ENCODE data around the gene GPR18.

Gene GPR18, protein sequence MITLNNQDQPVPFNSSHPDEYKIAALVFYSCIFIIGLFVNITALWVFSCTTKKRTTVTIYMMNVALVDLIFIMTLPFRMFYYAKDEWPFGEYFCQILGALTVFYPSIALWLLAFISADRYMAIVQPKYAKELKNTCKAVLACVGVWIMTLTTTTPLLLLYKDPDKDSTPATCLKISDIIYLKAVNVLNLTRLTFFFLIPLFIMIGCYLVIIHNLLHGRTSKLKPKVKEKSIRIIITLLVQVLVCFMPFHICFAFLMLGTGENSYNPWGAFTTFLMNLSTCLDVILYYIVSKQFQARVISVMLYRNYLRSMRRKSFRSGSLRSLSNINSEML

GRCh38 chr13:99258210-99258860 lies at the start of gene GPR18:
TSS of gene GPR18 (minus strand) at chr13:99258379. CDS start at chr13:99255872, 2,507 bp downstream.
- DNase-seq = no peak

DNA sequence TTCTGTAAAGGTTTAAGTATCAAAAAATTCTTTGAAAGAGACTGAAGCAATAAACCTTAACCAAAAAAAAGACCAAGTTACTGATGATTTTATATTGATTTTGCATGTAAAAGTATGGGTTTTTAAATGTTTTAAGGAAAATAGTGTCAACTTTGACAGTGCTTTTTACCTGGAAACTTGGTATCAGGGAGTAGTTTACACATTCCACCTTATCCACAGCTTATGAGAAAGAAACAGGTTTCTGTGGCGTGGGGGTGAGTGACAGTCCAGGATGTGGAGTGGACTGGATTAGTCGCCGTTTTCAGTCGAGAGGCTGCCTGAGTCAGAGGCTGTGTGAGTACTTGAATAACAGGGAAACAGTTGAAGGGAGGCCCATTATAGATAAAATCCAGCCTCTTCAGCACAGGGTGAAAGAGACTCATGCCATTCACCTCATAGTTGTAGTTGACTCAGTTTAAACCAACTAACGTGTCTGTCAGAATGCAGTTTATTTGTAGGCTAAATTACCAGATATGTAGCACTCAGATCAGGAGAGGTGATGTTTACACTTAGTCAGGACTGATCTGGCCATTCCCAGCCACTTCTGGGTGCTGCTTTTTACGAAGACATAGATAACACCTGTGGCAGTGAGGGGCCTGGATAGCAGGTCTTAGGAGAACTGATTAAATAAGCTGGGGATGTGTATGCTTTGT lies 49.6 kb upstream of the GPR18 start:
- DNase-seq = no peak

GRCh38 chr13:99307247-99307646 lies 49.1 kb upstream of the GPR18 start, which contains the start of gene GPR183:
TSS of gene GPR183 (minus strand) at chr13:99307399. CDS start at chr13:99296145, 11,254 bp downstream.
- DNase-seq = no peak

DNA sequence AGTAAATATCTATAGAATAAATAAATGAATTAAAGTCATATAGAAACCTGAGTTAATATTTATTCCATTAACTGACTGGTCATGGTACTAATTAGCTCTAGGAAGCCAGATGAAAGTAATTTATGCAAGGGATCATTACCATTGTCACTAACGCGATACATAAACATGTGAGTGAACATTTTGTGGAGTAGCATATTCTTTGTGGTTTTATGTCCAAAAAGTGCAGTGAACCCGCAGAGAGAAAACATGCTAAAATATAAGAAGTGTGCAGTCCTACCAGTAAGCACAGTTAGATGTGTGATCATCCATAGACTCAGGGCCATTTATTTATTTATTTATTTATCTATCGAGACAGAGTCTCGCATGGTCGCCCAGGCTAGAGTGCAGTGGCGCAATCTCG lies 47.4 kb upstream of the GPR18 start:
- no peak for DNase-seq

DNA sequence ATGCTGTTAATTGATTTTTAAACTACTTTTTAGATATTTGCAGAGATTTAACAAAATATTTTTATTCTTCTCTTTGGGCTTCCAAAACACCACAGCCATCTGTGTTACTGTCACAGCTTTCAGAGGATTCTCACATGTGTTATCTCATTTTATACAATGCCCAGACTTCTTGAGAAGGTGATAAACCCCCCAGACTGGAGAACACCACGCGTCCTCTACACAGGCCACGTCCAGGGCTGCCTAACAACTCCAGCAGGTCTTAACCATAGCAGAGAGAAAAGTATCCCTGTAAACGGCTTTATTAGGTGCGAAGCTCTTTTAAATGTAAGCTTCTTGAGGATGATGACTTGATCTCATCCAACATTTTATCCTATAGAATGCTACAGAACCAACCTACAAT lies 47.0 kb upstream of the GPR18 start:
- DNase-seq = no peak

- no peak for DNase-seq
Measured at GRCh38 chr13:99304541-99304940, 46.4 kb upstream of the GPR18 start.

DNA sequence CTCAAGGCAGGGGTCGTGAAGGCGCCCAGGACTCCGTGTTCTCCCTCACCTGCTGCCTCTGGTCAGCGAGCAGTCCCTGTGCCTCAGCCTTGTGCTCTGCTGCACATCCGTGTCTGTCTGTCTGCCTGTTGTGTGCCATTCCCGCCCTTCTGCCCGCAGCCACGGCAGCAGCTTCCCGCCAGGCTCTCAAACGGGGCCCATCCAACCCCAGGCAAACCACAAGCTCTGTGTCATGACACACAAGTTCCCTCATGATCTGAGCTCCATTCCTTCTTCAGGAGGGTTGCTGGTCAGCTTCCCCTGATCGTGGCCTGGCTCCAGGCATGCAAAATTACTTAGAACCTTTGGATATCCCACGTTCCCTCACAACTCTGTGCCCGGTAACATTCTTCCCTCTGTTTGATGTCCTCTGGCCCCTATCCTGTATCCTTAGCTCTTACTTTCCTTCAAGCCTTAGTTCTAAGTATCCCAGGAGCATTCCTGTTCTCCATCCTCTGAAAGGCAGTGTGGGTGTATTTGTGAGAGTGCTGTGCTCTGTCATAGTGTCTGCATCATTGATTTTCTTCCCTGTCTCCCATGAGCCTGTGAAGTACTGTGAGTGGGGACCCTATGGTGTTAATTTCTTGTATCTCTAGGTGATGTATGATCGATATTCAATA lies 45.8 kb upstream of the GPR18 start:
- no peak for DNase-seq

DNA sequence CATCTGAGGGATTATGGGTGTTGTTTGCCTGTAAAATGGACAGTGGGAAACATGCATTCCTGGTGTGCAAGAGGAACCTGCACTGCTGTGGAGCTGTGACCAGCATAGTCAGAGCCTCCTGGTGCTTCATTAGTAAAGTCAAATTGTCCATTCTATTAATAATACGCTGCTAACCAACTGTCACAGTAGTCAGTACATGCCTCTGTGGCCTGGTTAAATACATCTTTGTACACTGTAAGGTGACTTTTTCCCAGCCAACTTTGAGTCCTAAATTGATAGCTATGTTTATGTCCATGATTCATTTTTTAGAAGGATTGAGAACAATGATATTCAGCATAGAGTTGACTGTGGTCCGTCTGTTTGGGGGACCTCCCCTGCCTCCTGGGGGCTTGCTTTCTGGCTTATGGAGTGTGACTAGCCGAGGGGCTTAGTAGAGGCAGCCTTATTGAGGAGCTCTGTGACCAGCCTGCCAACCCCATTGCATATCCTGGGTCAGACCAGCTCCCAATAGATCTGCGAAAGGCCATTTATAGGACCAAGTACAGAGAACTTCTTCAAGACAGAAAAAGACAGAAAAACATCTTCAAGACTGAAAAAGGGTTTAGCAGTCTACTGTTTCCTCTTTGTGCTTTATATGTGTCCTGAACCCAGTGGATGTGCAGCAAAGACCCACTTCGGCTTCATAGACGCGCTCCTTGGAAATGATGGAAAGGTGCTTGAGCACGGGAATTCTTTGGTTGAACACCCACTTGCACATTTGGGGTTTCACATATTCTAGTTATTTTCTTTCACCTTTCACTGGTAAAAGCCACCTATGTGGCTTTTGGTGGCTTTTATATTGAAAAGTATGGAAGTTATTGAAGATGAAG lies 44.7 kb upstream of the GPR18 start:
- DNase-seq = no peak

DNA sequence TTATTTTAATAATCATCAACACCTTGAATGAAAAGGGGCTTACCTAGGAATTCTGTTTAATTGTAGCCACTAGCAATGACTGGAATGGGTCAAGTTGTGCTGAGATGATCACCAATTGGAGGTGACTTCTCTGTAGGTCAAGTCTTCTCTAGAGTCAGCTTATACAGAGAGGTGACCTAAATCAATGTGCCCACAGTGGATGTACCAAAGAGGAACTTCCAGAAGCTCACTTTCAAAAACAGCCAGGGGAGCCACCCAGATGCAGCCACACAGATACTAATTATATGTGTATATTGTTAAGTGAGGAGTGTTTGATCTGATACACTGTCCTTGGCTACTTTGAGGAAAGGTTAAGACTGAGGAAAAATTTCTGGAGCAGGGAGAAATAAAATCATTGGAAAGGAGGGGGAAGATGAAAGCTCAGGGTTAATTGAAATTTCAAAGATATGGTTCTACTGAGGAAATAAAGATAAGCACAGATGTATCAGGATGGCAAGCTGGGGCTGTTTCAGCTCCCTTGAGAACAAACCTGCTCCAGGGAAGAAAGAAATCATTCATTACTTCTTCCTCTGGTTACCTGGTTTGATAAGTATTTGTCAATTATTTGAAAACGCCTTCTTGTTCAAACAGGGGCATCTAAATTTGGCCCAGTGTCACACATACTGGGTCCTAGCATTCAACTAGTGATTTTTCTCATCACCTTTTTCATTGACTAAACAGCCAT lies 43.9 kb upstream of the GPR18 start:
- no peak for DNase-seq

- DNase-seq = no peak
Measured at GRCh38 chr13:99301056-99301838, 43.1 kb upstream of the GPR18 start.

- DNase-seq = no peak
Measured at GRCh38 chr13:99299920-99300341, 41.8 kb upstream of the GPR18 start.

- no peak for DNase-seq
Measured at GRCh38 chr13:99299256-99299919, 41.2 kb upstream of the GPR18 start.

DNA sequence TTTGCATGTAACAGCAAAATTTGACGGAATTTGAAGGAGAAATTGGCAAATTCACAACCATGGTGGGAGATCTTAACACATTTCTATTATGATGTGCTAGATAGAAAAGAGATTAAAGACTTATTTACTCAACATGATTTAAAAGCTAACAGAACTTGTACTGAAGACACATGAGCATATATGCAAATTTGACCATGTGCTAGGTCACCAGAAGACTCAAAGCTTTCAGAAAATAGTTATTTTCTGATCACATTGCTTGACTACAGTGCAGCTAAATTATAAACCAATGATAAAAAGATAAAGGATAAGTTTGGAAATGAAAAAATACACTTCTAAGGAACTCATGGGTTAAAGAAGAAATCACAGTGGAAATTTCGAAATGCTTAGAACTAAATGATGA lies 39.9 kb upstream of the GPR18 start:
- DNase-seq = no peak

DNA sequence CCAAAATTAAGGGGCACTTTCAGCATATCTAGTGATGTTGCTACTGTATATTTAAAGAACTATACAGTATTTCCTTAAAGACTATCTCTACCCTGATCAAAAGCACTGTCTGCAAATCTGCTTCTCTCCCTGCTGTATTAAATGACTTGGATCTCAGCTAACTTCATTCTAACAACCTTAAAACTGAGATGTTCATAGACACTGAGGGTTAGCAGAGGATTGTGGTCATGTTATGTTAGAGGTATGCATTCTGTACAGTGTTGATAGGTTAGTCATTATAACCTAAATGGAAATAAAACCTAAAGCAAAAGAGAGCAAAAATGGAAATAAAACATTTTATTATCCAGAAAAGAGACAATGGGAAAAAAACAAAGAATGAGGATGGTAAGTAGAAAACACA lies 39.2 kb upstream of the GPR18 start:
- no peak for DNase-seq

GRCh38 chr13:99296398-99296797 lies 38.2 kb upstream of the GPR18 start:
- DNase-seq = no peak

DNA sequence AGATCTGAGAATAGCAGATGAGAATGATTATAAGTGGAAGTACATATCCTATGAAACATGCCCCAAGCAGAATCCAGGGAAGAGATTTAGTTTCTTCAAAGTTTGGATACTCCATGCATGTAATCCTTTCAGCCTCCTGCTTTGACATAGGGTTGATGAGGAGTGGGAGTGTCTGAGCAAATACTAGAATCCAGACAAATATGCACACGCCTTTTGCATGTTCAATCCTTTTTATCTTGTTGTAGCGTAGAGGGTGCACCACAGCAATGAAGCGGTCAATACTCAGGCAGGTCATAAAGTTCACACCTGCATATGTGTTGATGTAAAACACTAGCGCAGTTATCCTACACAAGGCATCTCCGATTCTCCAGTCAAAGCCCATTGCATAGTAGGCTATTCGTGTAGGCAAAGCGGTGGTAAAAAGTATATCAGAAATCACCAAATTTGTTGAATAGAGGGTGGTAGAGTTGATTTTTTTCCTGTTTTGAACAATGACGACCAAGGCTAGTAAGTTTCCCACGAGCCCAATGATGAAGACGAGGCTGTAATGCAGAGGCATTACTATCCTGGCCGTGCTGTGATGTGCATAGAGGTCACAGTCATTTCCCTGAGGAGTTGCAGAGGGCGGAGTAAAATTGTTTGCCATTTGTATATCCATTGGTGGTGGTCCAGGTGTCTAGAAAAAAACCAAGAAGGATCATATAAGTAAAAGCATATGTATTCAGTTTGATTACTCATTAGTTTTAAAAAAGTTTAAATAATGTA lies 37.5 kb upstream of the GPR18 start:
- DNase-seq = no peak

- no peak for DNase-seq
Measured at GRCh38 chr13:99294958-99295357, 36.8 kb upstream of the GPR18 start.

DNA sequence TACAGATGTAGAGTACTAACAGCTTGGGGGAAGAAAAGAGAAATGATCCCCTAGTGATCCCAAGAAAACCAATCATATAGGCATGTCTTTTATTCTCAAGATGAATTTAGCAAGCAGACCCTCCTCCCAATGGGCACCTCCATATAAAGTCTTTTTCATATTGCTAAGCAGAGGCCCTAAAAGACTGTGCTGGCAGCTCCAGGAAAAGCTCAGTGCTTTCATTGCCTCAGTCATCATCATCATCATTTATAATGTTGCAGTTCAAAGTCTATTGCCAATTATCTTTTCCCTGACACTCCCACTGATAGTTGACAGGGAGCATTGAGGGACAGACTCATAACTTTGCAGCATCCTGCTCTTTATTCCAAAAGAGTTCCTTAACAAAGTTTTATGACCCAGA lies 36.0 kb upstream of the GPR18 start:
- no peak for DNase-seq

DNA sequence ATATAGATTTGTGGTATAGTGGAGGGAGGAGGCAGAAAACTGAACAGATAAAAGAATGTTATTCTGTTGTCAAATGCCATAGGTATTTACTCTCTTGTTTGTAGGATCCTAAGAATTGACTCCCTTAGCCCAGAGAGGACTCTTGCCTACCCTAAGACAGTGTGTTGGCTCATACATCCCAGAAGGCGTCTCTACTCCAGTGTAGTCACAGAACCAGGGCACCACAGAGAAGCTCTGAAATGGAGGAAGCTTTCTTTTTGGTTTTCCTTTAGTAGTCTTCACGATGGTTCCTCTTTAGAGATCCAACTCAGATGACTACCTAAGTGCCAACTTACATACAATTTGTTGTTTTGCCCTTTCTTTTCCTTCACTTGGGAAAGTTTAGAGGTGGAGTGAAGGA lies 35.0 kb upstream of the GPR18 start:
- DNase-seq = no peak

DNA sequence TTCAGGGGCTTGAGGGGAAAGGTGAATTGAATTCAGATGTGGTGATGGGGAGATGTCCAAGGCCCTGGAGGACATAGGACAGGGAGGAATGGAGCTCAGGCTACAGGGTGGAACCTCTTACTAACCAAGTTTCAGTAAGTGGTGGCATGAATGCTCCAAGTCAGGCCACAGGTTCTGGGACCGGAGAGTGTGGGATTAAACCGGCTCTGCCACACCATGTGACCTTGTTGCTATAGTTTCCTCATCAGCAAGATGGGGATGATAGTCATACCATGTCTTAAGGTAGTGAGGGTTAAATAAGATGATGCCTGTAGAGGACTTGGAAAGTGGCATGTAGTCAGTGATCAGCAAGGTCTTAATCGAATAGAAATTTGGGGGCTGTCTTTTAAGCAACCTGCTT lies 32.7 kb upstream of the GPR18 start:
- DNase-seq = no peak

Data from NCI-H2107 (cell line).